Left lung (tissue), 10 donors: ENCODE data around the gene RORC. TPM values are rescaled to one million over a fixed set of nuclear protein-coding genes. Genes with fewer than 3 reads are reported as not detected.

Experiments
- ATAC-seq: fragments of 200-7000 bp; cut with Tn5 transposase; one replicate; pipeline ENCODE4 v1.9.1; 2020; ENCODE audit warnings: moderate library complexity
- DNase-seq, 4 donors: peaks; one replicate each; pipeline ENCODE4 v3.0.0-alpha.2; 2013 to 2020
- H3K27ac ChIP-seq, 2 donors: fragments of 200-600 bp; sonication (generic) in 1 of 2; one replicate each; pipeline versions ENCODE4 v1.5.0 to v1.8.0; 2020 to 2021
- H3K27me3 ChIP-seq, 2 donors: fragments of 200-600 bp; sonication (generic) in 1 of 2; one replicate each; pipeline versions ENCODE4 v1.5.0 to v1.8.0; 2020 to 2021
- H3K36me3 ChIP-seq, 2 donors: fragments of 200-600 bp; sonication (generic) in 1 of 2; one replicate each; pipeline versions ENCODE4 v1.5.0 to v1.8.0; 2020 to 2021
- H3K4me1 ChIP-seq, 2 donors: fragments of 200-600 bp; one replicate each; pipeline ENCODE4 v1.8.0; 2021
- H3K4me3 ChIP-seq, 2 donors: fragments of 200-600 bp; sonication (generic) in 1 of 2; one replicate each; pipeline versions ENCODE4 v1.5.0 to v1.8.0; 2020 to 2021; ENCODE audit warnings: mild to moderate bottlenecking in 1 of 2
- H3K9me3 ChIP-seq, 2 donors: fragments of 200-600 bp; sonication (generic) in 1 of 2; one replicate each; pipeline versions ENCODE4 v1.5.0 to v1.8.0; 2020 to 2021
- CTCF ChIP-seq, 2 donors: fragments of 200-600 bp; sonication (generic) in 1 of 2; IDR thresholded peaks; one replicate each; pipeline versions ENCODE4 v1.5.0 to v1.8.0; 2021; ENCODE audit warnings: antibody characterized with exemption in 2 of 2
- intact Hi-C, 2 donors: fragments of 100-400 bp; cut with DNase I; formaldehyde crosslinking; loops; one replicate each; pipeline versions ENCODE4 v1.11.2 to v1.14.2; 2022
- polyA plus RNA-seq, 6 donors: library from polyadenylated mRNA; unstranded; fragments of 120-200 nt; gene quantifications; one replicate each; pipeline ENCODE4 v1.2.1, GENCODE V29; 2013; ENCODE audit not compliant: insufficient read length in 6 of 6
- total RNA-seq, 2 donors: library from RNA; stranded (reverse); fragmentation: NEBNext Ultra II Directional; extraction: Animal tissue kit (Norgen Biotek cat#: 25700); gene quantifications; one replicate each; pipeline ENCODE4 v1.2.1, GENCODE V29; 2021
- donor health status: DM: no; HTN: yes; CAD: no.
- donor health status: DM: no; HTN: no; CAD: no.

The RORC gene
- total and polyA plus RNA-seq, 8 donors: 5.4 to 11.8 (median 10.3) TPM

GRCh38 chr1:151854658-151855057 lies 23.1 kb upstream of the RORC start:
- Histone ChIP-seq H3K4me1 (peaks cover 0 to 18% of the 10 kb centered on the region in 2 donors), H3K9me3 (no peaks in the 10 kb centered on the region), H3K36me3 (no peaks in the 10 kb centered on the region), H3K27ac (no peak overlapping the region), H3K27me3 (peaks cover 0 to 8% of the 10 kb centered on the region in 2 donors), H3K4me3 (no peak overlapping the region)
- ATAC-seq (no peak), DNase-seq (no peak)
- intact Hi-C loops: no loop called here
- no peak for TF ChIP-seq CTCF (IDR thresholded peaks at IDR 0.05)

- no peak for ATAC-seq
- Histone ChIP-seq H3K36me3 (no peaks in the 10 kb centered on the region), H3K4me3 (no peak within 1 kb of the TSS), H3K9me3 (no peaks in the 10 kb centered on the region), H3K27me3 (peaks cover 0 to 13% of the 10 kb centered on the region in 2 donors), H3K4me1 (peaks cover 3 to 27% of the 10 kb centered on the region in 2 donors), H3K27ac (no peak within 1 kb of the TSS)
- no peak for DNase-seq
- intact Hi-C loops: no loop called here
- TF ChIP-seq CTCF (IDR thresholded peaks at IDR 0.05): no peak
Observed at GRCh38 chr1:151853411-151853943, 21.9 kb upstream of the RORC start, which contains the start of gene THEM5. THEM5 (minus strand) TSS chr1:151853712; CDS start chr1:151853565, 147 bp downstream.

GRCh38 chr1:151852733-151853132 lies 21.1 kb upstream of the RORC start:
- Histone ChIP-seq H3K4me1 (peaks cover 3 to 25% of the 10 kb centered on the region in 2 donors), H3K4me3 (no peak overlapping the region), H3K36me3 (no peaks in the 10 kb centered on the region), H3K9me3 (no peaks in the 10 kb centered on the region), H3K27me3 (peaks cover 0 to 20% of the 10 kb centered on the region in 2 donors), H3K27ac (no peak overlapping the region)
- DNase-seq: no peak
- ATAC-seq: no peak
- TF ChIP-seq CTCF (IDR thresholded peaks at IDR 0.05): no peak
- intact Hi-C loops: no loop called here

GRCh38 chr1:151851886-151852285 lies 20.3 kb upstream of the RORC start:
- TF ChIP-seq CTCF (IDR thresholded peaks at IDR 0.05): no peak
- H3K36me3 ChIP-seq: no peaks in the 10 kb centered on the region
- no peak overlapping the region for H3K4me3 ChIP-seq
- H3K4me1 ChIP-seq: peaks cover 3 to 17% of the 10 kb centered on the region in 2 donors
- no peaks in the 10 kb centered on the region for H3K9me3 ChIP-seq
- H3K27ac ChIP-seq: no peak overlapping the region
- intact Hi-C loops: no loop called here
- ATAC-seq (no peak), DNase-seq (no peak)
- H3K27me3 ChIP-seq: peaks cover 0 to 25% of the 10 kb centered on the region in 2 donors

GRCh38 chr1:151849871-151850270 lies 18.3 kb upstream of the RORC start:
- peaks cover 0 to 25% of the 10 kb centered on the region in 2 donors for H3K27me3 ChIP-seq
- no peak overlapping the region for H3K27ac ChIP-seq
- no peak for TF ChIP-seq CTCF (IDR thresholded peaks at IDR 0.05)
- H3K4me3 ChIP-seq: no peak overlapping the region
- DNase-seq (no peak), ATAC-seq (no peak)
- intact Hi-C loops: no loop called here
- H3K4me1 ChIP-seq: peaks cover 3 to 10% of the 10 kb centered on the region in 2 donors
- H3K9me3 ChIP-seq: no peaks in the 10 kb centered on the region
- no peaks in the 10 kb centered on the region for H3K36me3 ChIP-seq
